HL-60 (cell line): ENCODE data around the gene CSMD2.

Source experiments
- DNase-seq, 2 experiments: peaks; one replicate each; pipeline ENCODE4 v3.0.0-alpha.2; 2010 to 2020; ENCODE audit warnings: low read depth in 1 of 2, low spot score in 1 of 2
- H3K27ac ChIP-seq: fragments of 250-450 bp; sonication (Bioruptor Pico); replicated peaks from 2 replicates; pipeline ENCODE4 v1.5.1; 2020; ENCODE audit warnings: mild to moderate bottlenecking, moderate library complexity
- H3K27me3 ChIP-seq: fragments of 250-450 bp; sonication (Bioruptor Pico); 2 replicates; pipeline ENCODE4 v1.5.1; 2021; ENCODE audit warnings: mild to moderate bottlenecking, moderate library complexity; ENCODE audit not compliant: insufficient read depth, poor library complexity, severe bottlenecking
- H3K4me3 ChIP-seq: replicated peaks from 2 replicates; pipeline ENCODE4 v1.5.1; 2011; ENCODE audit warnings: mild to moderate bottlenecking, control low read depth, low read length; ENCODE audit not compliant: insufficient read depth
- CTCF ChIP-seq: IDR thresholded peaks from one replicate; pipeline ENCODE4 v1.5.1; 2011; ENCODE audit warnings: low read length, control low read depth, inconsistent platforms; ENCODE audit not compliant: insufficient read depth
- GABPA ChIP-seq: IDR thresholded peaks from 2 replicates; pipeline ENCODE4 v1.6.1; 2012; ENCODE audit warnings: low read depth
- POLR2AphosphoS5 ChIP-seq: IDR thresholded peaks from 2 replicates; pipeline ENCODE4 v1.6.1; 2012; ENCODE audit warnings: low read depth
- REST ChIP-seq: IDR thresholded peaks from 2 replicates; pipeline ENCODE4 v1.6.1; 2012; ENCODE audit warnings: low read depth; ENCODE audit not compliant: insufficient replicate concordance
- SPI1 ChIP-seq: IDR thresholded peaks from 2 replicates; pipeline ENCODE4 v1.6.1; 2012; ENCODE audit warnings: low read depth, mild to moderate bottlenecking, borderline replicate concordance

Gene CSMD2

GRCh38 chr1:33905241-33905640, 259.8 kb downstream of the CSMD2 start:
- peaks cover 2% of the 10 kb centered on the region for H3K27me3 ChIP-seq
- no peak overlapping the region for H3K4me3 ChIP-seq
- TF ChIP-seq GABPA (no peak), POLR2AphosphoS5 (no peak), CTCF (no peak), REST (no peak), SPI1 (no peak)
- DNase-seq = no peak
- H3K27ac ChIP-seq = no peak overlapping the region

GRCh38 chr1:33903210-33903589, 261.8 kb downstream of the CSMD2 start:
- no peak overlapping the region for H3K27ac ChIP-seq
- H3K4me3 ChIP-seq = no peak overlapping the region
- TF ChIP-seq GABPA (no peak), SPI1 (no peak), CTCF (no peak), REST (no peak), POLR2AphosphoS5 (no peak)
- no peak for DNase-seq
- peaks cover 2% of the 10 kb centered on the region for H3K27me3 ChIP-seq

GRCh38 chr1:33902486-33903209, 262.4 kb downstream of the CSMD2 start:
- H3K27me3 ChIP-seq = peaks cover 2% of the 10 kb centered on the region
- TF ChIP-seq SPI1 = no peak
- no peak for TF ChIP-seq CTCF
- no peak for TF ChIP-seq GABPA
- no peak for TF ChIP-seq REST
- no peak for TF ChIP-seq POLR2AphosphoS5
- DNase-seq = no peak
- no peak overlapping the region for H3K4me3 ChIP-seq
- no peak overlapping the region for H3K27ac ChIP-seq
